GM04504 (cell line): ENCODE measurements around the gene SART1.
"Not testable (repeated sequence)": the region's sequence is repeated elsewhere in the genome, so short reads cannot be mapped to it uniquely, and the experiment has no call there.

Experiments used
- DNase-seq: peaks from one replicate; pipeline ENCODE4 v3.0.0-alpha.2; 2012; ENCODE audit warnings: low read depth

SART1 gene

GRCh38 chr11:66001942-66002647 is 40.6 kb downstream of the SART1 start, which contains the start of the genes BANF1 and EIF1AD:
Gene BANF1, plus strand, starts transcription at chr11:66002503. Its CDS starts 748 bp downstream, at chr11:66003251.
Gene EIF1AD, minus strand, starts transcription at chr11:66002157. Its CDS starts 1,768 bp downstream, at chr11:66000389.
- peak; percentile 97 for DNase-seq

DNA sequence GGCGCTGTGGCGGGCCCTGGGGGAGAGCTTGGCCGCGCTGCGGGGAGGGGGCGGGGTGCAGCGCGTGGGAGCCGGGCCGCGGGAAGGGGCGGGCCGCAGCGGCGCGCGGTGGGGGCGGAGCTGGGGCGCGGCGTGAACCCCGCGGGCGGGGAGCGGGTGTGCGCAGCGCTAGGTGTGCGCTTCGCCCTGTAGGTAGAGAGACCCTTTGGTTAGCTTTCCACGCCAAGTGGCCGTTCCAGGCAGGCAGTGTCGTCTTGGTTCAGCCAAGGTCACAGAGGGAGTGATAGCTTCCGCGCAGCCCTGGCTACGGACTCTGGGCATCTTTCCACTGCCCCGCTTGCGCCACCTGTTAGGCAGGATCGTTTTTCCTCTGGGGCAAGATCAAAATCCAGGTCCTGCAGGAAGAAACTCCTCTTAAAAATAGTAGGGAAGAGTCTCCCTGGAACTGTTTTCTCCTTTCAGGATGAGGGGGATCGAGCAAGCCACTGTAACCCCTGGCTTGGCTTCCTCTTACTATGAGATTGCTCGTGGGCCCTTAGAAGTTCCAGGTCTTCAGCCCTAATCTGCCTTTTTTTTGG is 41.2 kb downstream of the SART1 start:
- DNase-seq: peak; percentile 21

GRCh38 chr11:66003291-66003690 is 41.8 kb downstream of the SART1 start:
- no peak for DNase-seq

- no peak for DNase-seq
Measured at GRCh38 chr11:66004186-66004585, 42.7 kb downstream of the SART1 start.

DNA sequence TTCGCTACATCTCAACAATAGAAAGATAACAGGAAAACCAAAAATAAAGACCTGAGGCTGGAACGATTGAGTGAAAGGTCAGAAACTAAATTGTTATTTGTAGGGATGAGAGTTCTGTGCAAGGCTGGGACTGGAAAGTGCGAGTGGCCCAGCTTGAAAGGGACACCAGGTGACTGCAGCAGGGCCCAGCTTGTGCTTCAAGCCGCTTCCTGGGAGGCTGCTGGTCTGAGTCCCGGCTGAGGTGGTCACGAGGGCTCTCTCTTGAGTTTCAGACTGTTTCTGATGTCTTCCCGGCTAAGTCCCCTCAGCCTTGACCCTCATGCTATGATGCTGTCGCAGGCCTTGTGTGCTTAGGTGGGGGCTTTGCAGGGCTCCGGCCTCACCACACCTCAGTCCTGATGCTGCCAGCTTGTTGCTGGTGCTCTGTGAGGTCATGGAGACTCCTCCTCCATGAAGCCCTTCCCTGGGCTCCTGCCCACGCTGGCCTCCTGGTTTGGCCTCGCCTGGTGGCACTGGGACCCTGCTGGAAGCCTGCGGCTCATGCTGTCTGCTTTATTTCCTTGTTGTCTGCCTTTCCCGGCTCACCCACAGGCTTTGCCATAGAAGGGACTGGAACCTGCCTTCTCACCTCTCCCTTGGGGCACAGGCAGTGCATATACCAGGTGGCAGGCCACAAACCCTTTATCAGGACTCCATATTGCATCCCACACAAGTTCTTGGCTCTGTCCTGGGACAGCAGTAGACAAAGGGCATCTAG is 44.8 kb downstream of the SART1 start:
- DNase-seq: no peak

GRCh38 chr11:66006891-66007176 is 45.3 kb downstream of the SART1 start:
- DNase-seq: no peak

- DNase-seq: no peak
Measured at GRCh38 chr11:66007201-66007634, 45.7 kb downstream of the SART1 start.

DNA sequence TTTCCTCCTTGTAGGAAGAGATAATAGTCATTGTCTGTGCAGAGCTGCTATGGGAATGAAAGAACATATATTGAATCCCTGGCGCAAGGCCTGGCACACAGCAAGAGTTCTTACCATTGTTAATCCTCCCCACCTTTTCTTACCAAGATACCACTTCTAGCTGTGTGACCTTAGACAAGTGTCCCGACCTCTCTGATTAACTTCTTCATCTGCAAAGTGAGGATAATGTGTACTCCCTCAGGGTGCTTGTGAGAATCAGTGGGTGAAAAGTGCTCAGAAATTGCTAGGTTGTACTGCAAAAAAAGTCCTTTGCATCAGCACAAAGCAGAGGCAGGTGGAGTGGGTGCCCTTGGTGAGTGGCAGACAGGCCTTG is 46.5 kb downstream of the SART1 start:
- DNase-seq: no peak

GRCh38 chr11:66008468-66009101 is 47.1 kb downstream of the SART1 start:
- no peak for DNase-seq

GRCh38 chr11:66010036-66010435 is 48.5 kb downstream of the SART1 start:
- DNase-seq: not testable (repeated sequence)

DNA sequence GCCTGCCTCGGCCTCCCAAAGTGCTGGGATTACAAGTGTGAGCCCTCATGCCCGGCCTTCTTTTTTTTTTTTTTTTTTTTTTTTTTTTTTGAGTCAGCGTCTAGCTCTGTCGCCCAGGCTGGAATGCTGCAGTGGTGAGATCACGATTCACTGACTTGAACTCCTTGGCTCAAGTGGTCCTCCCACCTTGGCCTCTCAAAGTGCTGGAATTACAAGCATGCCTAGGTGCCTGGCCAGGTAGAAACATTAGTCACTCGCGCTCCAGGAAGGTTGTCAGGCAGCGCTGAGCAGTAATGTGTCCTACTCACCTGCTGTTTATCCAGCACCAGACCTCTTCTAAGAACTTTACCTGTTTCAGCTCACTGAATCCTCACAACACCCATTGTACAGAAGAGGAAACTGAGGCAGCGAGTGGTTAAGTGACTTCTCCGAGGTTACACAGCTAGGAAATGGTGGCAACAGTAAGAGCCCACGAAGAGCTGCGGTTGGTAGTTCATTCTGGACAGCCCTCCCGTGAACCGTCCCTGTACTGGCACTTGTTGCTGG is 49.8 kb downstream of the SART1 start:
- peak; percentile 46 for DNase-seq

DNA sequence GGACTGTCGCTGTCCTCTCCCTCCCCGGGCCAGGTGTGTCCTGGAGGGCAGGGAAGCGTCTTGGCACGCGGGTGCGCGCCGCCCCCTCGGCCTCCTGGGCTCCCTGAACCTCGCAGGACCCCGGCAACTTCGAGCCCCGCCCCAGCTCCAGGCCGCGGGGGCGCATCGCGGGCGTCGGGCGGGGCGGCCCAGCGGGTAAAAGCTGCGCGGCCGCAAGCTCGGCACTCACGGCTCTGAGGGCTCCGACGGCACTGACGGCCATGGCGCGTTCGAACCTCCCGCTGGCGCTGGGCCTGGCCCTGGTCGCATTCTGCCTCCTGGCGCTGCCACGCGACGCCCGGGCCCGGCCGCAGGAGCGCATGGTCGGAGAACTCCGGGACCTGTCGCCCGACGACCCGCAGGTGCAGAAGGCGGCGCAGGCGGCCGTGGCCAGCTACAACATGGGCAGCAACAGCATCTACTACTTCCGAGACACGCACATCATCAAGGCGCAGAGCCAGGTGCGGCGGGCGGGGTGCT is 50.3 kb downstream of the SART1 start, which contains the start of gene CST6:
TSS of gene CST6 (plus strand) at position 224 of the 519 bp plus-strand sequence. CDS start at position 261, 37 bp downstream.
- no peak for DNase-seq

- DNase-seq: no peak
Measured at GRCh38 chr11:66012371-66012945, 50.9 kb downstream of the SART1 start.

DNA sequence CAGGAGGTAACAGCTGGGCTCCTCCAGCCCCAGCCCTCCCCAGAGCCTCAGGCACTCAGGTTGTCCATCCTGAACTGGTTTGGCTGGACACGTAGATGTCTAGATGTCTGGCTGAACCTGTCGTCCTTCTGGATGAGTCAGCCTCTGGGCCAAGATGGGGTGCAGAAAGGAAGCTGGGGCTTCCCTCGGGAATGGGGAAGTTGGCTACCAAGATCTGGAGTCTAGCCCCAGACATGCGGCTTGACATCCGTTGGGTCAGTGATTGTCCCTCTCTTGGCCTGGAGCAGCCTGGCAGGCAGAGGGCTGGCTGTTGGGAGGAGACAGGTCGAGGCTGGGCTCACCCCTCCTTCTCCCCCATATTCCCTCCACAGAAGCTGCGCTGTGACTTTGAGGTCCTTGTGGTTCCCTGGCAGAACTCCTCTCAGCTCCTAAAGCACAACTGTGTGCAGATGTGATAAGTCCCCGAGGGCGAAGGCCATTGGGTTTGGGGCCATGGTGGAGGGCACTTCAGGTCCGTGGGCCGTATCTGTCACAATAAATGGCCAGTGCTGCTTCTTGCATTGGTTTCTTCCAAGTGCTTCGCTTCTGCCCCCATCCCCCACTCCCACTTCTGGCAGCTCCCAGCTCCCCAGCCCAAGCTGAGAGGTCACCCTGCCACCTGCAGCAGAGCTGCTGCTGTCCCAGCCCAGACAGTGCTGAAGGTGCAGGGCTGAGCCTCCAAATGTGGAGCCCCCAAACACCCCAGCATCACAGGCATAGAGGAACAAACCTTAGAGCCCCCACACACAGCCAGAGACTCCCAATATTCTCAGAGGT is 51.6 kb downstream of the SART1 start:
- no peak for DNase-seq

GRCh38 chr11:66013762-66014100 is 52.2 kb downstream of the SART1 start:
- no peak for DNase-seq

GRCh38 chr11:66014804-66015453 is 53.4 kb downstream of the SART1 start:
- DNase-seq: no peak

- DNase-seq: peak; percentile 26
Measured at GRCh38 chr11:66015454-66015881, 53.9 kb downstream of the SART1 start.

DNA sequence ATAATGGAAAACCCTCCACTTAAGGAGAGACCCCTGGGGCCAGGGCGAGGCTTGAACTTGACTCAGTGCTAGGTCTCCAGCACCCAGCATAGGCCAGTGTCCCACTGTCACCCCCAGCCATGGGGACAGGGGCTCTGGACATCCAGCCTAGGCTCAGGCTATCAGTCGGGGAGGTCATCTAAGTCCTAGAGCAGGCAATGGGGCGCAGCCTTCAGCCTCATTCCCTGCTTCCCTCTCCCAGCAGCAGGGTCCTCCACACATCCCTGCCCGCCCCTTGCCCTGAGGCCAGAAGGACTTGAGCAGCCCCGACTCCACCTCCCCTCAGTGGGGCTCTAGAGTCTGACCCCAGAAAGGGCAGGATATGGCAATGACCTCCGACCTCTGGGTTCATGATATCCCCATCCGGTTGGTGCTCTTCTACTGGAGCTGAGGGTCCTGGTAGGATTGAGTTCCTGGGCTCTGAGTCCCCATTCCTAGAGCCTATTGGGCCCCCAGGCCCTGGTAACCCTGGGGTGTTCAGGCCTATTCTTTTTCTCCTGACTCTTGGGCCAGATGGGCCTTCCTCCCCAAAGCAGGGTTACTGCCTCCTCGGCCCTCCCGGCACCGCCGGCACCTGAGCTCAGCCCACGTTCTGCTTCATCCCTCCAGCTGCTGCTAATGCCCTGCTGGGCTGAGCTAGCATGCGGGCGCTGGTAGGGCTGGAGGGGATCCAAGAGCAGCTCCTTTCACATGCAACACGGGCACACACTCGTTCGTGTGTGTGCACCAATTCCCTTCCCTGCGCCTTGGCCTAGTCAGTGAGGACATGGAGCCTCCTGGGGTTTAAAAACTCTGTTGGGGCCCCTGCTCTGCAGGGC is 54.6 kb downstream of the SART1 start:
- DNase-seq: no peak

- DNase-seq: no peak
Measured at GRCh38 chr11:66016793-66017177, 55.3 kb downstream of the SART1 start.
